Measurements from ENCODE around the gene FXYD5. TPM values are rescaled to one million over a fixed set of nuclear protein-coding genes. Genes with fewer than 3 reads are reported as not detected.

FXYD5 gene
- total RNA-seq, 6 experiments from 2014 or later, result 317 to 417 (median 353) TPM

GRCh38 chr19:35165200-35166058 lies 10.9 kb downstream of the FXYD5 start:
- no peak overlapping the region for H3K27ac Mint-ChIP-seq
- no peaks in the 10 kb centered on the region; the same call in 1 of the 2 replicates for H3K27me3 Mint-ChIP-seq (ENCODE audit: insufficient read depth)
- no peak overlapping the region for H3K4me3 Mint-ChIP-seq
- no peak for DNase-seq
- peaks cover 56% of the 10 kb centered on the region for H3K9me3 Mint-ChIP-seq
- no peak for TF ChIP-seq CTCF (IDR thresholded peaks at IDR 0.05)
- peaks cover 80% of the 10 kb centered on the region for H3K36me3 Mint-ChIP-seq (ENCODE audit: low read depth)
- peaks cover 52% of the 10 kb centered on the region for H3K4me1 Mint-ChIP-seq (ENCODE audit: low read depth)

- peaks cover 53% of the 10 kb centered on the region for H3K9me3 Mint-ChIP-seq
- peaks cover 70% of the 10 kb centered on the region for H3K36me3 Mint-ChIP-seq (ENCODE audit: low read depth)
- DNase-seq, result no peak
- no peak overlapping the region for H3K4me3 Mint-ChIP-seq
- H3K27ac Mint-ChIP-seq, result no peak overlapping the region
- peaks cover 52% of the 10 kb centered on the region for H3K4me1 Mint-ChIP-seq (ENCODE audit: low read depth)
- no peak for TF ChIP-seq CTCF (IDR thresholded peaks at IDR 0.05)
- no peaks in the 10 kb centered on the region; the same call in 1 of the 2 replicates for H3K27me3 Mint-ChIP-seq (ENCODE audit: insufficient read depth)
These were observed 11.8 kb downstream of the FXYD5 start for GRCh38 chr19:35166100-35167063.

GRCh38 chr19:35167251-35168119 lies 12.9 kb downstream of the FXYD5 start:
- Mint-ChIP-seq H3K36me3 (ENCODE audit: low read depth) (peaks cover 61% of the 10 kb centered on the region), H3K27ac (no peak overlapping the region), H3K4me3 (no peak overlapping the region), H3K4me1 (ENCODE audit: low read depth) (peaks cover 48% of the 10 kb centered on the region), H3K27me3 (ENCODE audit: insufficient read depth) (no peaks in the 10 kb centered on the region; the same call in none of the 2 replicates), H3K9me3 (peaks cover 45% of the 10 kb centered on the region)
- no peak for DNase-seq
- no peak for TF ChIP-seq CTCF (IDR thresholded peaks at IDR 0.05)

GRCh38 chr19:35168196-35168595 lies 13.7 kb downstream of the FXYD5 start:
- TF ChIP-seq CTCF (IDR thresholded peaks at IDR 0.05), result peak; percentile 23; the same call in 1 of the 2 replicates
- Mint-ChIP-seq H3K27me3 (ENCODE audit: insufficient read depth) (no peaks in the 10 kb centered on the region; the same call in none of the 2 replicates), H3K27ac (peak overlapping the region; percentile 63), H3K9me3 (peaks cover 38% of the 10 kb centered on the region), H3K36me3 (ENCODE audit: low read depth) (peaks cover 60% of the 10 kb centered on the region), H3K4me3 (no peak overlapping the region), H3K4me1 (ENCODE audit: low read depth) (peaks cover 41% of the 10 kb centered on the region)
- peak; percentile 65 for DNase-seq

Measured in HFFc6 (cell line).